H9 (cell line): ENCODE data around the gene FMNL1. TPM values are rescaled to one million over a fixed set of nuclear protein-coding genes. Genes with fewer than 3 reads are reported as not detected.

ENCODE experiments used
- DNase-seq: peaks from one replicate; pipeline ENCODE4 v3.0.0-alpha.2; 2017
- H2AFZ ChIP-seq: one replicate; pipeline ENCODE4 v1.6.1; 2013; ENCODE audit warnings: mild to moderate bottlenecking, low read length, control low read depth, moderate library complexity
- H2AK5ac ChIP-seq: 2 replicates; pipeline ENCODE4 v1.6.1; 2013; ENCODE audit warnings: low read length, control low read depth, mixed read lengths; ENCODE audit not compliant: insufficient read length
- H2BK120ac ChIP-seq: one replicate; pipeline ENCODE4 v1.6.1; 2013; ENCODE audit warnings: low read depth, mild to moderate bottlenecking, low read length, control low read depth, inconsistent platforms; ENCODE audit not compliant: poor library complexity, severe bottlenecking
- H2BK12ac ChIP-seq: 2 replicates; pipeline ENCODE4 v1.6.1; 2013; ENCODE audit warnings: low read length, control low read depth, mixed read lengths, low read depth; ENCODE audit not compliant: insufficient read length
- H2BK15ac ChIP-seq: 2 replicates; pipeline ENCODE4 v1.6.1; 2013; ENCODE audit warnings: low read depth, low read length, control low read depth
- H2BK20ac ChIP-seq: one replicate; pipeline ENCODE4 v1.6.1; 2013; ENCODE audit warnings: low read depth, mild to moderate bottlenecking, low read length, control low read depth, inconsistent platforms; ENCODE audit not compliant: poor library complexity, severe bottlenecking
- H2BK5ac ChIP-seq: 2 replicates; pipeline ENCODE4 v1.6.1; 2013; ENCODE audit warnings: low read length, control low read depth, mixed read lengths; ENCODE audit not compliant: insufficient read length
- H3K14ac ChIP-seq: 2 replicates; pipeline ENCODE4 v1.6.1; 2013; ENCODE audit warnings: low read length, control low read depth; ENCODE audit not compliant: insufficient read depth
- H3K18ac ChIP-seq: 2 replicates; pipeline ENCODE4 v1.6.1; 2013; ENCODE audit warnings: low read depth, mild to moderate bottlenecking, mixed read lengths, low read length, control low read depth; ENCODE audit not compliant: insufficient read length
- H3K23ac ChIP-seq: 2 replicates; pipeline ENCODE4 v1.6.1; 2013; ENCODE audit warnings: low read length, control low read depth, mixed read lengths, low read depth; ENCODE audit not compliant: insufficient read length
- H3K23me2 ChIP-seq: 2 replicates; pipeline ENCODE4 v1.6.1; 2013; ENCODE audit warnings: low read depth, mild to moderate bottlenecking, mixed read lengths, low read length, control low read depth; ENCODE audit not compliant: insufficient read length, poor library complexity, severe bottlenecking
- H3K27ac ChIP-seq: 2 replicates; pipeline ENCODE4 v1.5.1; 2013; ENCODE audit warnings: low read length, control low read depth, mixed read lengths, low read depth; ENCODE audit not compliant: insufficient read length
- H3K27me3 ChIP-seq: 2 replicates; pipeline ENCODE4 v1.6.1; 2013; ENCODE audit warnings: low read length, control low read depth, inconsistent platforms; ENCODE audit not compliant: insufficient read depth
- H3K4ac ChIP-seq: 2 replicates; pipeline ENCODE4 v1.6.1; 2013; ENCODE audit warnings: low read depth, mild to moderate bottlenecking, control low read depth, inconsistent platforms, low read length, moderate library complexity
- H3K4me1 ChIP-seq: 2 replicates; pipeline ENCODE4 v1.6.1; 2013; ENCODE audit warnings: low read length, control low read depth, inconsistent platforms; ENCODE audit not compliant: insufficient read depth
- H3K4me2 ChIP-seq: 2 replicates; pipeline ENCODE4 v1.6.1; 2013; ENCODE audit warnings: low read length, control low read depth, mixed read lengths; ENCODE audit not compliant: insufficient read length, insufficient read depth
- H3K56ac ChIP-seq: 2 replicates; pipeline ENCODE4 v1.6.1; 2013; ENCODE audit warnings: low read depth, mild to moderate bottlenecking, mixed read lengths, low read length, control low read depth; ENCODE audit not compliant: insufficient read length
- H3K79me1 ChIP-seq: 2 replicates; pipeline ENCODE4 v1.6.1; 2013; ENCODE audit warnings: low read depth, mild to moderate bottlenecking, moderate library complexity, low read length, control low read depth, inconsistent platforms; ENCODE audit not compliant: insufficient read depth, poor library complexity, severe bottlenecking
- H3K79me2 ChIP-seq: 2 replicates; pipeline ENCODE4 v1.6.1; 2013; ENCODE audit warnings: low read length, control low read depth, inconsistent platforms; ENCODE audit not compliant: insufficient read depth
- H3K9ac ChIP-seq: 2 replicates; pipeline ENCODE4 v1.6.1; 2013; ENCODE audit warnings: low read length, control low read depth, mixed read lengths; ENCODE audit not compliant: insufficient read length; ENCODE audit errors: extremely low read depth
- H3K9me3 ChIP-seq: one replicate; pipeline ENCODE4 v1.6.1; 2013; ENCODE audit warnings: low read depth, low read length, inconsistent platforms; ENCODE audit not compliant: control insufficient read depth
- H3T11ph ChIP-seq: one replicate; pipeline ENCODE4 v1.6.1; 2013; ENCODE audit warnings: mild to moderate bottlenecking, low read length, control low read depth, inconsistent platforms
- H4K20me1 ChIP-seq: one replicate; pipeline ENCODE4 v1.6.1; 2013; ENCODE audit not compliant: control insufficient read depth, insufficient read length, insufficient read depth
- H4K5ac ChIP-seq: 2 replicates; pipeline ENCODE4 v1.6.1; 2013; ENCODE audit warnings: low read depth, mild to moderate bottlenecking, mixed read lengths, low read length, control low read depth; ENCODE audit not compliant: insufficient read length
- H4K8ac ChIP-seq: replicated peaks from 2 replicates; pipeline ENCODE4 v1.6.1; 2013; ENCODE audit warnings: low read length, control low read depth, mixed read lengths, low read depth; ENCODE audit not compliant: insufficient read length
- H4K91ac ChIP-seq: 2 replicates; pipeline ENCODE4 v1.6.1; 2013; ENCODE audit warnings: low read depth, mild to moderate bottlenecking, moderate library complexity, mixed read lengths, low read length, control low read depth; ENCODE audit not compliant: insufficient read length
- H3K27ac Mint-ChIP-seq, 3 experiments: 2 replicates in 2 of 3; 3 replicates in 1 of 3; pipeline ENCODE4 v1.8.0; 2020 to 2021; ENCODE audit warnings: mixed read lengths in 3 of 3, mild to moderate bottlenecking in 1 of 3, moderate library complexity in 1 of 3
- H3K27me3 Mint-ChIP-seq: 2 replicates; pipeline ENCODE4 v1.8.0; 2021; ENCODE audit warnings: low read depth, mild to moderate bottlenecking, moderate library complexity, mixed read lengths
- H3K36me3 Mint-ChIP-seq, 3 experiments: 2 replicates in 2 of 3; 3 replicates in 1 of 3; pipeline ENCODE4 v1.8.0; 2020 to 2021; ENCODE audit warnings: low read depth in 3 of 3, mixed read lengths in 3 of 3; ENCODE audit not compliant: insufficient read depth in 1 of 3
- H3K4me1 Mint-ChIP-seq, 2 experiments: 2 replicates each; pipeline ENCODE4 v1.8.0; 2020; ENCODE audit warnings: mixed read lengths in 2 of 2
- H3K4me3 Mint-ChIP-seq, 2 experiments: 2 replicates in 1 of 2; 3 replicates in 1 of 2; pipeline ENCODE4 v1.8.0; 2020 to 2021; ENCODE audit warnings: mild to moderate bottlenecking in 2 of 2, mixed read lengths in 2 of 2, moderate library complexity in 1 of 2
- H3K9me3 Mint-ChIP-seq, 2 experiments: 2 replicates in 1 of 2; 3 replicates in 1 of 2; pipeline ENCODE4 v1.8.0; 2020; ENCODE audit warnings: mild to moderate bottlenecking in 2 of 2, mixed read lengths in 2 of 2, moderate library complexity in 1 of 2
- WGBS: extraction: QIAGEN DNeasy Blood & Tissue Kit; methylation state at CpG from one replicate; pipeline ENCODE4 v1.1.7; 2013; ENCODE audit warnings: missing lambda C conversion rate, low lambda C conversion rate, mixed read lengths; ENCODE audit not compliant: insufficient read length; ENCODE audit errors: extremely low coverage; 5-methylcytosine and 5-hydroxymethylcytosine counted together
- total RNA-seq: library from RNA; stranded (reverse); gene quantifications from 2 replicates; pipeline ENCODE4 v1.2.1, GENCODE V29; 2021
- TF ChIP-seq, protein P1 (sequence below): fragments of 200-600 bp; sonication (generic); conservative IDR thresholded peaks from 3 replicates; pipeline ENCODE4 v1.8.0; 2021; ENCODE audit warnings: antibody characterized with exemption, mild to moderate bottlenecking

The FMNL1 gene
- total RNA-seq, 1 experiment from 2014 or later = 6.9 TPM

DNA sequence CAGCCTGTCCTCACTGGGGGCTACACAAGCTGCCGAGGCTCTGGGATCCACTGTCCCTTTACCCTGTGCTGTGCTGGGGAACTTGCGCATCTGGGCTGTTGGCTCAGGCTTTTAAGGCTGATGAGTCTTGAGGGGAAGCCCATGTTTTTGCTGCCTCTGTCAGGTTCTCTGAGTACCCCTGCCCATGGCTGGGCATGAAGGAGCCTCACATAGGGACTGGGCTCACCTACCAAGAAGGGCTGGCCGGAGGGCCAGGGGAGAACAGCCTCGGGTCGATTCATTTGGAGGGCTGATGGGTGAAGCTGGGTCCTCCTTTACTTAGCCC is 14.6 kb downstream of the FMNL1 start:
- H3K36me3 Mint-ChIP-seq = peaks cover 0 to 4% (median 0%) of the 10 kb centered on the region in 3 experiments; a peak in 2 of 7 replicates
- Histone ChIP-seq H3T11ph (no peak overlapping the region), H2BK20ac (no peak overlapping the region), H3K23ac (no peak overlapping the region), H2AFZ (no peak overlapping the region), H3K4me2 (no peak overlapping the region), H2BK5ac (no peak overlapping the region), H2BK15ac (no peak overlapping the region), H4K8ac (no peak overlapping the region), H3K9me3 (no peaks in the 10 kb centered on the region), H3K23me2 (peaks cover 5% of the 10 kb centered on the region), H3K14ac (no peak overlapping the region; the same call in 1 of the 2 replicates), H3K4ac (no peak overlapping the region), H2BK120ac (no peak overlapping the region), H4K5ac (no peak overlapping the region), H2AK5ac (no peak overlapping the region), H4K20me1 (no peaks in the 10 kb centered on the region), H3K27me3 (peaks cover 4% of the 10 kb centered on the region; the same call in 1 of the 2 replicates), H3K27ac (no peak overlapping the region), H3K79me2 (no peaks in the 10 kb centered on the region), H4K91ac (no peak overlapping the region), H3K56ac (no peak overlapping the region), H3K18ac (no peak overlapping the region), H3K4me1 (peaks cover 7% of the 10 kb centered on the region; the same call in 1 of the 2 replicates), H3K79me1 (no peaks in the 10 kb centered on the region), H3K9ac (no peak overlapping the region), H2BK12ac (no peak overlapping the region)
- DNase-seq = peak; percentile 52
- TF ChIP-seq, protein P1, sequence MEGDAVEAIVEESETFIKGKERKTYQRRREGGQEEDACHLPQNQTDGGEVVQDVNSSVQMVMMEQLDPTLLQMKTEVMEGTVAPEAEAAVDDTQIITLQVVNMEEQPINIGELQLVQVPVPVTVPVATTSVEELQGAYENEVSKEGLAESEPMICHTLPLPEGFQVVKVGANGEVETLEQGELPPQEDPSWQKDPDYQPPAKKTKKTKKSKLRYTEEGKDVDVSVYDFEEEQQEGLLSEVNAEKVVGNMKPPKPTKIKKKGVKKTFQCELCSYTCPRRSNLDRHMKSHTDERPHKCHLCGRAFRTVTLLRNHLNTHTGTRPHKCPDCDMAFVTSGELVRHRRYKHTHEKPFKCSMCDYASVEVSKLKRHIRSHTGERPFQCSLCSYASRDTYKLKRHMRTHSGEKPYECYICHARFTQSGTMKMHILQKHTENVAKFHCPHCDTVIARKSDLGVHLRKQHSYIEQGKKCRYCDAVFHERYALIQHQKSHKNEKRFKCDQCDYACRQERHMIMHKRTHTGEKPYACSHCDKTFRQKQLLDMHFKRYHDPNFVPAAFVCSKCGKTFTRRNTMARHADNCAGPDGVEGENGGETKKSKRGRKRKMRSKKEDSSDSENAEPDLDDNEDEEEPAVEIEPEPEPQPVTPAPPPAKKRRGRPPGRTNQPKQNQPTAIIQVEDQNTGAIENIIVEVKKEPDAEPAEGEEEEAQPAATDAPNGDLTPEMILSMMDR = no peak
- H3K4me1 Mint-ChIP-seq = peaks cover 14 to 30% of the 10 kb centered on the region in 2 experiments
- WGBS = no CpG with 5 or more reads among the region's 5 CpGs
- no peaks in the 10 kb centered on the region; a peak in 2 of 5 replicates for H3K9me3 Mint-ChIP-seq
- 0 out of 5 replicates have a peak overlapping the region, but pooled peaks of 1 of the 2 experiments have one; percentile 9 for H3K4me3 Mint-ChIP-seq
- peaks cover 50% of the 10 kb centered on the region for H3K27me3 Mint-ChIP-seq
- peak overlapping the region in 1 of 3 experiments; percentile 70; a peak in 1 of 7 replicates for H3K27ac Mint-ChIP-seq
